GM12878 (cell line): ENCODE measurements around the gene TTLL11. TPM values are rescaled to one million over a fixed set of nuclear protein-coding genes. Genes with fewer than 3 reads are reported as not detected.

ENCODE experiments used
- ATAC-seq: fragments of 200-7000 bp; cut with Tn5 transposase; 3 replicates; pipeline ENCODE4 v1.9.1; 2020; ENCODE audit warnings: mild to moderate bottlenecking, moderate library complexity
- BruUV-seq: library from RNA; stranded (reverse); fragments of 400-500 nt; replicated peaks from 2 replicates; lab custom pipeline; 2021; lab: Mats Ljungman, UMichigan
- CTCF ChIA-PET: fragments of 300-600 bp; sonication (Branson Sonifier 250); formaldehyde crosslinking; extraction: SDS; loops from one replicate; lab custom pipeline; 2021; ENCODE audit warnings: inconsistent platforms; lab: Yijun Ruan, JAX
- POLR2A ChIA-PET: fragments of 350-600 bp; formaldehyde crosslinking; extraction: SDS; loops from one replicate; lab custom pipeline; 2021; ENCODE audit warnings: inconsistent platforms; lab: Charles Lee
- RAD21 ChIA-PET: fragments of 300-600 bp; sonication (Branson Sonifier 250); formaldehyde crosslinking; loops from one replicate; lab custom pipeline; 2023; ENCODE audit warnings: antibody characterized with exemption; ENCODE audit not compliant: unreplicated experiment; lab: Charles Lee
- SMC1A ChIA-PET: fragments of 300-600 bp; sonication (Branson Sonifier 250); formaldehyde crosslinking; loops from one replicate; lab custom pipeline; 2023; ENCODE audit not compliant: unreplicated experiment, uncharacterized antibody; lab: Charles Lee
- DNase-seq: peaks from one replicate; pipeline ENCODE4 v3.0.0-alpha.2; 2011; ENCODE audit warnings: low read depth, low spot score
- FAIRE-seq: peaks from 3 replicates; lab custom pipeline; 2011; peaks lifted over from hg19 to GRCh38; lab: Jason Lieb, UNC
- H2AFZ ChIP-seq: 2 replicates; pipeline ENCODE4 v1.6.0; 2011; ENCODE audit warnings: low read depth, low read length, control low read depth; ENCODE audit not compliant: control insufficient read depth
- H3K27ac ChIP-seq: 2 replicates; pipeline ENCODE4 v1.5.1; 2011; ENCODE audit warnings: control low read depth; ENCODE audit not compliant: control insufficient read depth, insufficient read depth
- H3K27me3 ChIP-seq, 2 experiments: replicated peaks in 1 of 2; 2 replicates each; pipeline versions ENCODE4 v1.6.0 to v1.6.1; 2011; ENCODE audit warnings: low read length in 1 of 2; ENCODE audit not compliant: control insufficient read depth in 2 of 2, insufficient read depth in 2 of 2
- H3K36me3 ChIP-seq, 2 experiments: 2 replicates each; pipeline ENCODE4 v1.5.1; 2011; ENCODE audit warnings: low read length in 1 of 2; ENCODE audit not compliant: control insufficient read depth in 2 of 2, insufficient read depth in 2 of 2
- H3K4me1 ChIP-seq: 2 replicates; pipeline ENCODE4 v1.6.1; 2011; ENCODE audit warnings: mild to moderate bottlenecking, low read length, moderate library complexity, mixed read lengths; ENCODE audit not compliant: control insufficient read depth, insufficient read depth
- H3K4me2 ChIP-seq: 2 replicates; pipeline ENCODE4 v1.6.0; 2011; ENCODE audit warnings: control low read depth; ENCODE audit not compliant: control insufficient read depth, insufficient read depth
- H3K4me3 ChIP-seq: fragments of 200-600 bp; sonication (generic); 2 replicates; pipeline ENCODE4 v1.5.1; 2016
- H3K79me2 ChIP-seq: 2 replicates; pipeline ENCODE4 v1.6.0; 2011; ENCODE audit warnings: low read length; ENCODE audit not compliant: control insufficient read depth, insufficient read depth
- H3K9ac ChIP-seq: 2 replicates; pipeline ENCODE4 v1.8.0; 2011; ENCODE audit warnings: low read length, control low read depth, mixed read lengths; ENCODE audit not compliant: control insufficient read depth, insufficient read depth
- H3K9me3 ChIP-seq: replicated peaks from 3 replicates; pipeline ENCODE4 v1.5.1; 2011; ENCODE audit warnings: mild to moderate bottlenecking, low read length; ENCODE audit not compliant: control insufficient read depth, insufficient read depth
- H4K20me1 ChIP-seq: 2 replicates; pipeline ENCODE4 v1.6.0; 2011; ENCODE audit not compliant: control insufficient read depth, insufficient read depth
- BHLHE40 ChIP-seq, 2 experiments: fragments of 450-650 bp in 1 of 2; IDR thresholded peaks; 2 replicates each; pipeline ENCODE4 v1.6.1; 2011 to 2017; ENCODE audit warnings: low read depth in 2 of 2, borderline replicate concordance in 1 of 2, improper control_type of control experiment in 1 of 2, low read length in 1 of 2, mild to moderate bottlenecking in 1 of 2
- CHD4 ChIP-seq: fragments of 200-600 bp; sonication (generic); IDR thresholded peaks from 2 replicates; pipeline ENCODE4 v1.6.1; 2016; ENCODE audit warnings: mild to moderate bottlenecking
- E2F4 ChIP-seq: IDR thresholded peaks from 2 replicates; pipeline ENCODE4 v1.6.1; 2012; ENCODE audit warnings: low read depth, low read length, improper control_type of control experiment
- EZH2 ChIP-seq: IDR thresholded peaks from 2 replicates; pipeline ENCODE4 v1.6.1; 2012; ENCODE audit warnings: low read depth, mild to moderate bottlenecking, control low read depth, inconsistent platforms, low read length, borderline replicate concordance; ENCODE audit not compliant: control insufficient read depth
- NFYB ChIP-seq: IDR thresholded peaks from 2 replicates; pipeline ENCODE4 v1.6.1; 2011; ENCODE audit warnings: low read depth, mild to moderate bottlenecking, low read length, improper control_type of control experiment, moderate library complexity; ENCODE audit not compliant: insufficient read depth
- NR2C1 ChIP-seq: fragments of 450-650 bp; IDR thresholded peaks from 2 replicates; pipeline ENCODE4 v1.6.1; 2017; ENCODE audit warnings: antibody characterized with exemption, mild to moderate bottlenecking, moderate library complexity
- NR2C2 ChIP-seq: IDR thresholded peaks from 2 replicates; pipeline ENCODE4 v1.6.1; 2011; ENCODE audit warnings: borderline replicate concordance, low read depth; ENCODE audit not compliant: control insufficient read depth, insufficient read length
- POLR2AphosphoS5 ChIP-seq: IDR thresholded peaks from 2 replicates; pipeline ENCODE4 v1.6.1; 2011; ENCODE audit warnings: mild to moderate bottlenecking, low read length, inconsistent platforms
- RB1 ChIP-seq: fragments of 450-650 bp; formaldehyde crosslinking; IDR thresholded peaks from 2 replicates; pipeline ENCODE4 v1.6.1; 2017; ENCODE audit warnings: mild to moderate bottlenecking, borderline replicate concordance
- RELA ChIP-seq: fragments of 450-650 bp; IDR thresholded peaks from 2 replicates; pipeline ENCODE4 v1.8.0; 2014; ENCODE audit warnings: borderline replicate concordance; ENCODE audit not compliant: partially characterized antibody
- SMAD1 ChIP-seq: fragments of 450-650 bp; IDR thresholded peaks from 2 replicates; pipeline ENCODE4 v1.6.1; 2018; ENCODE audit warnings: mild to moderate bottlenecking, low read depth; ENCODE audit not compliant: partially characterized antibody
- SMC3 ChIP-seq: IDR thresholded peaks from 2 replicates; pipeline ENCODE4 v1.6.1; 2011; ENCODE audit warnings: low read length, improper control_type of control experiment, borderline replicate concordance
- SP1 ChIP-seq: IDR thresholded peaks from one replicate; pipeline ENCODE4 v1.6.1; 2011; ENCODE audit warnings: low read depth, low read length
- YY1 ChIP-seq: IDR thresholded peaks from 2 replicates; pipeline ENCODE4 v1.6.1; 2011; ENCODE audit warnings: low read depth, mild to moderate bottlenecking, low read length
- ZSCAN29 ChIP-seq: fragments of 450-650 bp; IDR thresholded peaks from 2 replicates; pipeline ENCODE4 v1.6.1; 2017; ENCODE audit warnings: mild to moderate bottlenecking, moderate library complexity
- WGBS: methylation state at CpG from one replicate; pipeline ENCODE4 v1.1.6; 2016; ENCODE audit warnings: low lambda C conversion rate; ENCODE audit not compliant: insufficient replicate concordance, insufficient coverage; ENCODE audit errors: missing lambda C conversion rate; 5-methylcytosine and 5-hydroxymethylcytosine counted together
- in situ Hi-C: fragments of 300-500 bp; cut with MboI; formaldehyde crosslinking; loops from 9 replicates; pipeline ENCODE4 v1.14.3; 2018; ENCODE audit warnings: mixed read lengths
- intact Hi-C: fragments of 100-400 bp; cut with micrococcal nuclease; formaldehyde crosslinking; loops from one replicate; pipeline ENCODE4 v1.14.2; 2022; ENCODE audit not compliant: unreplicated experiment
- polyA plus RNA-seq, 11 experiments: library from polyadenylated mRNA; depleted of rRNA in 4 of 11; unstranded in 6 of 11; stranded (reverse) in 5 of 11; fragments of >200 nt; fragmentation: Nextera tagmentation in 4 of 11; fragmentation: Illumina TruSeq in 1 of 11; extraction: Ambion mirVana in 4 of 11; extraction: Trizol in 1 of 11; gene quantifications; 1 replicate in 1 of 11; 2 replicates in 10 of 11; pipeline versions ENCODE4 v1.2.1 to v1.2.3, GENCODE V29; 2011 to 2016; ENCODE audit warnings: inconsistent platforms in 2 of 11, missing spikeins in 2 of 11, low read depth in 1 of 11
- total RNA-seq, 4 experiments: library from RNA; depleted of rRNA in 3 of 4; stranded (reverse); fragments of >200 nt in 3 of 4; fragmentation: Illumina TruSeq in 1 of 4; extraction: Trizol in 1 of 4; gene quantifications; 2 replicates each; pipeline versions ENCODE4 v1.2.1 to v1.2.3, GENCODE V29; 2013 to 2021

TTLL11 gene
- total and polyA plus RNA-seq, 10 of the 15 experiments (the other 5 are each of a cell fraction or from before 2014, with no cell fraction given) = 1.2 to 3.7 (median 2.9) TPM

- H3K79me2 ChIP-seq = no peaks in the 10 kb centered on the region
- H3K27me3 ChIP-seq = no peaks in the 10 kb centered on the region; a peak in 2 of 4 replicates
- ATAC-seq (no peak), FAIRE-seq (no peak), DNase-seq (no peak)
- ChIA-PET POLR2A (no interaction called here), CTCF (no interaction called here), SMC1A (no interaction called here), RAD21 (no interaction called here)
- 50% methylated on average over 17 of the region's 17 CpGs for WGBS
- no peak overlapping the region for H3K4me2 ChIP-seq
- in situ Hi-C loops (no loop called here), intact Hi-C loops (no loop called here)
- H3K9me3 ChIP-seq = no peaks in the 10 kb centered on the region
- no peak overlapping the region for H3K27ac ChIP-seq
- no peak overlapping the region for H3K9ac ChIP-seq
- H3K36me3 ChIP-seq = no peaks in the 10 kb centered on the region
- H2AFZ ChIP-seq = no peak overlapping the region
- no peaks in the 10 kb centered on the region for H3K4me1 ChIP-seq
- TF ChIP-seq NR2C1 (no peak), BHLHE40 (IDR thresholded peaks at IDR 0.05; ENCODE audit: borderline replicate concordance in 1 of 2, low read depth in 2 of 2, low read length in 1 of 2) (no peak), EZH2 (no peak), RB1 (no peak), SMC3 (no peak), NR2C2 (no peak), CHD4 (no peak), YY1 (no peak), POLR2AphosphoS5 (no peak), E2F4 (no peak), NFYB (no peak), ZSCAN29 (no peak), SP1 (no peak), SMAD1 (no peak), RELA (no peak)
- no peaks in the 10 kb centered on the region for H4K20me1 ChIP-seq
- no peak overlapping the region for H3K4me3 ChIP-seq
- BruUV-seq = no TSS peak
These were observed 312.7 kb downstream of the TTLL11 start for GRCh38 chr9:121780177-121781040.
